ENCODE measurements around the gene PLLP. TPM values are rescaled to one million over a fixed set of nuclear protein-coding genes. Genes with fewer than 3 reads are reported as not detected.

Gene PLLP
- total RNA-seq, 2 donors from 2014 or later = 28.6 to 52.5 TPM

- no peaks in the 10 kb centered on the region for H3K36me3 ChIP-seq
- H3K27me3 ChIP-seq (replicated peaks; ENCODE audit: insufficient read depth) = no peaks in the 10 kb centered on the region
- no peak for DNase-seq (ENCODE audit: low spot score)
- WGBS = 39% methylated on average over 1 of the region's 1 CpG
- H3K4me1 ChIP-seq (replicated peaks) = no peaks in the 10 kb centered on the region
- no peak overlapping the region for H3K27ac ChIP-seq
- H3K4me3 ChIP-seq = no peak overlapping the region
- TF ChIP-seq CTCF (IDR thresholded peaks at IDR 0.05) (no peak), POLR2AphosphoS5 (IDR thresholded peaks at IDR 0.05) (no peak), POLR2A (IDR thresholded peaks at IDR 0.05) (no peak)
- intact Hi-C loops (cut with DNase I) = no loop called here
- H3K9me3 ChIP-seq = no peaks in the 10 kb centered on the region
Observed at GRCh38 chr16:57325458-57325857, 41.0 kb upstream of the PLLP start.

DNA sequence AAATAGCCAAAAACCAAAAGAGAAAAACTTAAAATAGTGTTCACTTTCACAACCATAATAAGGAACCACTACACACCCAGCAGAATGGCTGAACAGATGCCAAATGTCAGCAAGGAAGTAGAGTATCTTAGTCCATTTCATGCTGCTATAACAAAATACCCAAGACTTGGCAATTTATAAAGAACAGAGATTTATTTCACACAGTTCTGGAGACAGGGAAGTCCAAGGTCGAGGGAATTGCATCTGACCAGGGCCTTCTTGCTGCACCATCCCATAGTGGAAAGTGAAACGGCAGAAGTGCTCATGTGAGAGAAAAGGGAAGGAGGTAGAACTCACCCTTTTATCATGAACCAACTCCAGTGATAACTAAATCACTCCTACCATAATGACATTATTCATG, 40.3 kb upstream of the PLLP start:
- H3K9me3 ChIP-seq = no peaks in the 10 kb centered on the region
- 80% methylated on average over 2 of the region's 2 CpGs for WGBS
- H3K4me1 ChIP-seq (replicated peaks) = no peaks in the 10 kb centered on the region
- intact Hi-C loops (cut with DNase I) = no loop called here
- no peaks in the 10 kb centered on the region for H3K36me3 ChIP-seq
- TF ChIP-seq CTCF (IDR thresholded peaks at IDR 0.05) (no peak), POLR2A (IDR thresholded peaks at IDR 0.05) (no peak), POLR2AphosphoS5 (IDR thresholded peaks at IDR 0.05) (no peak)
- H3K27ac ChIP-seq = no peak overlapping the region
- H3K4me3 ChIP-seq = no peak overlapping the region
- no peak for DNase-seq (ENCODE audit: low spot score)
- no peaks in the 10 kb centered on the region for H3K27me3 ChIP-seq (replicated peaks; ENCODE audit: insufficient read depth)

- Histone ChIP-seq H3K4me1 (replicated peaks) (no peaks in the 10 kb centered on the region), H3K27ac (no peak overlapping the region), H3K4me3 (no peak overlapping the region), H3K27me3 (replicated peaks; ENCODE audit: insufficient read depth) (no peaks in the 10 kb centered on the region), H3K36me3 (no peaks in the 10 kb centered on the region), H3K9me3 (no peaks in the 10 kb centered on the region)
- WGBS = 23% methylated on average over 2 of the region's 2 CpGs
- DNase-seq (ENCODE audit: low spot score) = no peak
- intact Hi-C loops (cut with DNase I) = loop anchor here (5.0 kb wide), 1 partner anchor 53 kb away; the partner anchor contains the start of gene CX3CL1
- no peak for TF ChIP-seq POLR2A (IDR thresholded peaks at IDR 0.05)
Observed at GRCh38 chr16:57319646-57320045, 35.2 kb upstream of the PLLP start.

- no peak for DNase-seq (ENCODE audit: low spot score)
- 71% methylated on average over 13 of the region's 13 CpGs for WGBS
- H3K27ac ChIP-seq = no peak overlapping the region
Observed at GRCh38 chr16:57318240-57318970, 33.9 kb upstream of the PLLP start.

GRCh38 chr16:57316390-57317017, 32.0 kb upstream of the PLLP start:
- H3K4me1 ChIP-seq (replicated peaks) = no peaks in the 10 kb centered on the region
- H3K27me3 ChIP-seq (replicated peaks; ENCODE audit: insufficient read depth) = no peaks in the 10 kb centered on the region
- DNase-seq (ENCODE audit: low spot score) = no peak
- WGBS = 67% methylated on average over 3 of the region's 3 CpGs
- no peak overlapping the region for H3K4me3 ChIP-seq
- no peaks in the 10 kb centered on the region for H3K36me3 ChIP-seq
- no peaks in the 10 kb centered on the region for H3K9me3 ChIP-seq
- TF ChIP-seq POLR2A (IDR thresholded peaks at IDR 0.05) (no peak), POLR2AphosphoS5 (IDR thresholded peaks at IDR 0.05) (peak; percentile 49)
- H3K27ac ChIP-seq = peak overlapping the region; percentile 47 to 51
- intact Hi-C loops (cut with DNase I) = loop anchor here (5.0 kb wide), 1 partner anchor 56 kb away; the partner anchor contains the start of gene CX3CL1

More at GRCh38 chr16:57318240-57318970, 33.9 kb upstream of the PLLP start:
- Histone ChIP-seq H3K36me3 (no peaks in the 10 kb centered on the region), H3K4me3 (no peak overlapping the region), H3K9me3 (no peaks in the 10 kb centered on the region), H3K27me3 (replicated peaks; ENCODE audit: insufficient read depth) (no peaks in the 10 kb centered on the region), H3K4me1 (replicated peaks) (no peaks in the 10 kb centered on the region)
- TF ChIP-seq POLR2A (IDR thresholded peaks at IDR 0.05) (no peak), CTCF (IDR thresholded peaks at IDR 0.05) (no peak)
- intact Hi-C loops (cut with DNase I) = loop anchor here (5.0 kb wide), 1 partner anchor 54 kb away; the partner anchor contains the start of gene CX3CL1

Measured in prostate gland (tissue), 2 donors.